A549 (cell line): ENCODE results near the gene RHOBTB1. TPM values are rescaled to one million over a fixed set of nuclear protein-coding genes. Genes with fewer than 3 reads are reported as not detected.

Experiments
- ATAC-seq, 2 experiments: fragments of 200-7000 bp in 1 of 2; fragments of >200 bp in 1 of 2; cut with Nextera tagmentation in 1 of 2; cut with Tn5 transposase in 1 of 2; 3 replicates each; pipeline versions ENCODE4 v1.8.0 to v1.9.1; 2018 to 2020; ENCODE audit warnings: mild to moderate bottlenecking in 1 of 2, moderate library complexity in 1 of 2
- CTCF ChIA-PET: fragments of 300-600 bp; sonication (Branson Sonifier 250); formaldehyde crosslinking; extraction: SDS; loops from one replicate; lab custom pipeline; 2021; ENCODE audit warnings: antibody characterized with exemption, inconsistent platforms; lab: Yijun Ruan, JAX
- POLR2A ChIA-PET: fragments of 350-600 bp; formaldehyde crosslinking; extraction: SDS; loops from one replicate; lab custom pipeline; 2021; ENCODE audit warnings: antibody characterized with exemption, inconsistent platforms; lab: Yijun Ruan, JAX
- DNase-seq, 2 experiments: peaks; one replicate each; pipeline versions ENCODE4 v3.0.0 to v3.0.0-alpha.2; 2011 to 2016; ENCODE audit warnings: low read depth in 1 of 2, low spot score in 1 of 2
- FAIRE-seq: peaks from 2 replicates; lab custom pipeline; 2011; peaks lifted over from hg19 to GRCh38; lab: Jason Lieb, UNC
- H3K27ac ChIP-seq, 2 experiments: fragments of >200 bp; sonication (Bioruptor Twin); formaldehyde crosslinking; 3 replicates each; pipeline ENCODE4 v1.5.1; 2016 to 2017
- H3K4me1 ChIP-seq: fragments of >200 bp; sonication (Bioruptor Twin); formaldehyde crosslinking; 3 replicates; pipeline ENCODE4 v1.6.1; 2016
- H3K4me2 ChIP-seq: fragments of >200 bp; sonication (Bioruptor Twin); formaldehyde crosslinking; 3 replicates; pipeline ENCODE4 v1.6.1; 2016
- H3K4me3 ChIP-seq: fragments of >200 bp; sonication (Bioruptor Twin); formaldehyde crosslinking; 3 replicates; pipeline ENCODE4 v1.5.1; 2016
- H3K9me3 ChIP-seq: fragments of >200 bp; sonication (Bioruptor Twin); formaldehyde crosslinking; 3 replicates; pipeline ENCODE4 v1.6.1; 2016
- BHLHE40 ChIP-seq: IDR thresholded peaks from 2 replicates; pipeline ENCODE4 v1.6.1; 2012; ENCODE audit warnings: low read depth, low read length, inconsistent platforms
- CBX2 ChIP-seq: fragments of 200-600 bp; sonication (generic); IDR thresholded peaks from 2 replicates; pipeline ENCODE4 v1.6.1; 2016; ENCODE audit warnings: low read depth, mild to moderate bottlenecking, borderline replicate concordance
- ESRRA ChIP-seq: fragments of 150-350 bp; IDR thresholded peaks from 2 replicates; pipeline ENCODE4 v1.6.1; 2014; ENCODE audit warnings: mild to moderate bottlenecking, low read length, borderline replicate concordance
- GATA3 ChIP-seq: IDR thresholded peaks from 2 replicates; pipeline ENCODE4 v1.6.1; 2012; ENCODE audit warnings: borderline replicate concordance
- HEYL ChIP-seq: fragments of 250-450 bp; sonication (Bioruptor Pico); IDR thresholded peaks from 2 replicates; pipeline ENCODE4 v1.8.0; 2021; ENCODE audit warnings: mild to moderate bottlenecking, moderate library complexity
- HOXA7 ChIP-seq: fragments of 250-450 bp; sonication (Bioruptor Pico); IDR thresholded peaks from 2 replicates; pipeline ENCODE4 v1.5.0; 2020; ENCODE audit warnings: mild to moderate bottlenecking, moderate library complexity
- JUNB ChIP-seq: fragments of >200 bp; sonication (Bioruptor Twin); formaldehyde crosslinking; IDR thresholded peaks from 2 replicates; pipeline ENCODE4 v1.6.1; 2016
- MAFK ChIP-seq: fragments of 450-650 bp; IDR thresholded peaks from 2 replicates; pipeline ENCODE4 v1.6.1; 2014; ENCODE audit not compliant: partially characterized antibody
- NFE2L2 ChIP-seq: fragments of 150-350 bp; conservative IDR thresholded peaks from 2 replicates; pipeline ENCODE4 v1.6.1; 2014; ENCODE audit warnings: low read length
- NPAS2 ChIP-seq: fragments of 250-450 bp; sonication (Bioruptor Pico); IDR thresholded peaks from 2 replicates; pipeline ENCODE4 v1.8.0; 2022; ENCODE audit warnings: mild to moderate bottlenecking, moderate library complexity, borderline replicate concordance
- POLR2A ChIP-seq: IDR thresholded peaks from 2 replicates; pipeline ENCODE4 v1.6.1; 2012; ENCODE audit warnings: mild to moderate bottlenecking, low read length
- RARB ChIP-seq: fragments of 250-450 bp; sonication (Bioruptor Pico); IDR thresholded peaks from 2 replicates; pipeline ENCODE4 v1.8.0; 2021; ENCODE audit warnings: mild to moderate bottlenecking, moderate library complexity
- RNF2 ChIP-seq: fragments of 200-600 bp; sonication (generic); IDR thresholded peaks from 2 replicates; pipeline ENCODE4 v1.6.1; 2016; ENCODE audit warnings: low read depth, mild to moderate bottlenecking, antibody characterized with exemption, moderate library complexity, borderline replicate concordance
- TP53 ChIP-seq: fragments of 250-450 bp; sonication (Bioruptor Pico); IDR thresholded peaks from 2 replicates; pipeline ENCODE4 v1.5.0; 2021; ENCODE audit warnings: mild to moderate bottlenecking, moderate library complexity
- ZC3H11A ChIP-seq: fragments of 450-650 bp; IDR thresholded peaks from 2 replicates; pipeline ENCODE4 v1.6.1; 2014; ENCODE audit warnings: antibody characterized with exemption, mild to moderate bottlenecking
- WGBS: methylation state at CpG from one replicate; pipeline ENCODE4 v1.1.6; 2017; ENCODE audit errors: missing lambda C conversion rate; 5-methylcytosine and 5-hydroxymethylcytosine counted together
- polyA plus RNA-seq, 4 experiments: library from polyadenylated mRNA; depleted of rRNA in 3 of 4; stranded (reverse); fragments of >200 nt; fragmentation: RNase III in 1 of 4; extraction: RNeasy Plus Mini Kit Qiagen cat#74134 plus additional on column Dnase treatment in 1 of 4; gene quantifications; 2 replicates in 3 of 4; 3 replicates in 1 of 4; pipeline ENCODE4 v1.2.3, GENCODE V29; 2011 to 2017
- TF ChIP-seq, protein P1 (sequence below): fragments of 250-450 bp; sonication (Bioruptor Pico); IDR thresholded peaks from 2 replicates; pipeline ENCODE4 v1.5.0; 2020; ENCODE audit warnings: low read depth, mild to moderate bottlenecking, moderate library complexity
- TF ChIP-seq, protein P2 (sequence below): fragments of >200 bp; sonication (Bioruptor Twin); formaldehyde crosslinking; IDR thresholded peaks from 3 replicates; pipeline ENCODE4 v1.6.1; 2016
- TF ChIP-seq, protein P3 (sequence below): fragments of 200-600 bp; sonication (generic); IDR thresholded peaks from 2 replicates; pipeline ENCODE4 v1.6.1; 2016; ENCODE audit warnings: antibody characterized with exemption, mild to moderate bottlenecking, moderate library complexity

Gene RHOBTB1
- polyA plus RNA-seq, 2 of the 4 experiments (the other 2 are of a cell fraction): 6.6 to 24.7 TPM

DNA sequence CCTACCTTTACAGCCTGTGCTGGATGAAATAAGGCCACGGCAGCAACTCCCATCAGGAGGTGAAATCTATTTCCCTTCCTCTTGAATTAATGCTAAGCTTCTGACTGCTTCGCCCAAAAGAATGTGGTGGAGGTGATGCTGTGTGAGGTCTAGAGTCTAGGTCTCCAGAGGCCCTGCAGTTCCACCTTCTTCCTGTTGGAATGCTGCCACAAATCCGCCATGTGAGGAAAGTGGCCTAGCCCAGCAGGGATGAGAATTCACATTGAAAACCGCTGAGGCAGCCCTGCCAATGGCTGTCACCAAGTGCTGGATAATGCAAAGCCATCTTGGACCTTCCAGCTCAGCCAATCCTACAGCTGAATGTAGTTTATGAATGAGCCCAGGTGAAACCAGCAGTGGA lies 28.0 kb downstream of the RHOBTB1 start (continued):
- TF ChIP-seq ESRRA (no peak), HOXA7 (no peak), RNF2 (no peak), ZC3H11A (no peak), BHLHE40 (no peak), NPAS2 (CRISPR knock-in tag) (no peak)
- TF ChIP-seq, protein P1, sequence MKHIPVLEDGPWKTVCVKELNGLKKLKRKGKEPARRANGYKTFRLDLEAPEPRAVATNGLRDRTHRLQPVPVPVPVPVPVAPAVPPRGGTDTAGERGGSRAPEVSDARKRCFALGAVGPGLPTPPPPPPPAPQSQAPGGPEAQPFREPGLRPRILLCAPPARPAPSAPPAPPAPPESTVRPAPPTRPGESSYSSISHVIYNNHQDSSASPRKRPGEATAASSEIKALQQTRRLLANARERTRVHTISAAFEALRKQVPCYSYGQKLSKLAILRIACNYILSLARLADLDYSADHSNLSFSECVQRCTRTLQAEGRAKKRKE (CRISPR knock-in tag): no peak

DNA sequence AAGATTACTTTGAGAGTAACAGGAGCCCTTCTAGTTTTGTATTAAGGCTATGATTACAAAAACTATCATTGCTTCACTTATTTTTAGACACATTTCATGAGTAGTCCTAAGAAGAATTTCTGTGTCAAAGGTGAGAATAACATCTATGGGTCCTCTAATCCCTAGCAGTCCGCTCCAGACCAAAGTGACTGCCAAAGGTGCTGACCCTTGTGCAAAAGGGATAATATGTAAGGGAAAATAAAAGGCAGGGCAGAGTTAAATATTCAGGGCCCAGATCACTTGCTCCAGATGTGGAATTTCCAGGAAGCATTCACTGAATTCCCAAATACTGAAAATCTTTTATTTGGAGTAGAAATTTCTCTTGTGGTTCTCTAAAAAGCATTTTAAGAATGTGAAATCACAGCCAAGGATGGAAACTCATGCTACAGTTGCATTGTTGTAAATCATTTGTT lies 29.3 kb downstream of the RHOBTB1 start:
- DNase-seq (no peak), ATAC-seq (no peak)
- no peaks in the 10 kb centered on the region for H3K9me3 ChIP-seq
- TF ChIP-seq, protein P2, sequence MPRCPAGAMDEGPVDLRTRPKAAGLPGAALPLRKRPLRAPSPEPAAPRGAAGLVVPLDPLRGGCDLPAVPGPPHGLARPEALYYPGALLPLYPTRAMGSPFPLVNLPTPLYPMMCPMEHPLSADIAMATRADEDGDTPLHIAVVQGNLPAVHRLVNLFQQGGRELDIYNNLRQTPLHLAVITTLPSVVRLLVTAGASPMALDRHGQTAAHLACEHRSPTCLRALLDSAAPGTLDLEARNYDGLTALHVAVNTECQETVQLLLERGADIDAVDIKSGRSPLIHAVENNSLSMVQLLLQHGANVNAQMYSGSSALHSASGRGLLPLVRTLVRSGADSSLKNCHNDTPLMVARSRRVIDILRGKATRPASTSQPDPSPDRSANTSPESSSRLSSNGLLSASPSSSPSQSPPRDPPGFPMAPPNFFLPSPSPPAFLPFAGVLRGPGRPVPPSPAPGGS: no peak
- no peak for TF ChIP-seq HOXA7
- TF ChIP-seq RNF2: no peak
- no peak for TF ChIP-seq BHLHE40
- TF ChIP-seq GATA3: no peak
- TF ChIP-seq, protein P3, sequence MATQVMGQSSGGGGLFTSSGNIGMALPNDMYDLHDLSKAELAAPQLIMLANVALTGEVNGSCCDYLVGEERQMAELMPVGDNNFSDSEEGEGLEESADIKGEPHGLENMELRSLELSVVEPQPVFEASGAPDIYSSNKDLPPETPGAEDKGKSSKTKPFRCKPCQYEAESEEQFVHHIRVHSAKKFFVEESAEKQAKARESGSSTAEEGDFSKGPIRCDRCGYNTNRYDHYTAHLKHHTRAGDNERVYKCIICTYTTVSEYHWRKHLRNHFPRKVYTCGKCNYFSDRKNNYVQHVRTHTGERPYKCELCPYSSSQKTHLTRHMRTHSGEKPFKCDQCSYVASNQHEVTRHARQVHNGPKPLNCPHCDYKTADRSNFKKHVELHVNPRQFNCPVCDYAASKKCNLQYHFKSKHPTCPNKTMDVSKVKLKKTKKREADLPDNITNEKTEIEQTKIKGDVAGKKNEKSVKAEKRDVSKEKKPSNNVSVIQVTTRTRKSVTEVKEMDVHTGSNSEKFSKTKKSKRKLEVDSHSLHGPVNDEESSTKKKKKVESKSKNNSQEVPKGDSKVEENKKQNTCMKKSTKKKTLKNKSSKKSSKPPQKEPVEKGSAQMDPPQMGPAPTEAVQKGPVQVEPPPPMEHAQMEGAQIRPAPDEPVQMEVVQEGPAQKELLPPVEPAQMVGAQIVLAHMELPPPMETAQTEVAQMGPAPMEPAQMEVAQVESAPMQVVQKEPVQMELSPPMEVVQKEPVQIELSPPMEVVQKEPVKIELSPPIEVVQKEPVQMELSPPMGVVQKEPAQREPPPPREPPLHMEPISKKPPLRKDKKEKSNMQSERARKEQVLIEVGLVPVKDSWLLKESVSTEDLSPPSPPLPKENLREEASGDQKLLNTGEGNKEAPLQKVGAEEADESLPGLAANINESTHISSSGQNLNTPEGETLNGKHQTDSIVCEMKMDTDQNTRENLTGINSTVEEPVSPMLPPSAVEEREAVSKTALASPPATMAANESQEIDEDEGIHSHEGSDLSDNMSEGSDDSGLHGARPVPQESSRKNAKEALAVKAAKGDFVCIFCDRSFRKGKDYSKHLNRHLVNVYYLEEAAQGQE: no peak
- no peak for TF ChIP-seq NFE2L2
- no peak for TF ChIP-seq ESRRA
- TF ChIP-seq, all 56 proteins: peak for 0
- CTCF ChIA-PET: no interaction called here
- Histone ChIP-seq H3K27ac (no peak overlapping the region), H3K4me2 (peak overlapping the region; percentile 35; the same call in 2 of the 3 replicates), H3K4me3 (no peak overlapping the region), H3K4me1 (peaks cover 22% of the 10 kb centered on the region; the same call in 2 of the 3 replicates)
- FAIRE-seq: no peak
- WGBS: 65% methylated on average over 1 of the region's 1 CpG
- POLR2A ChIA-PET: no interaction called here

DNA sequence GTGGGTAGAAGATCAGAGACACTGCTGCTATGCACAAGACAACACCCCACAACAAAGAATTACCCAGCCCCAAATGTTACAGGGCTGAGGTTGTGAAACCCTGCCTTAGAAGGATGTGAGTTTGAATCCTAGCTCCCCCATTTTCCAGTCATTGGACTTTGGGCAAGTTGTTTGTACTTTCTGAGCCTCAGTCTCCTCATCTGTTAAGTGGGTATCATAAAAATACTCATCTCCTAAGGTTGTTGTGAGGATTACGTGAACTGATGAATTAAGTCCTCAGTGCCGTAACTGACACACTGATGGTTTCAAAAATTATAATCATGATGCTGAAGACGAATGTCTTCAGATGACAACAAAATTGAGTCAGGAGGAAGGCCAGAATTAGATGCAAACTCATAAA lies 30.3 kb downstream of the RHOBTB1 start:
- H3K4me1 ChIP-seq: peaks cover 22% of the 10 kb centered on the region; the same call in 2 of the 3 replicates
- no peaks in the 10 kb centered on the region for H3K9me3 ChIP-seq
- FAIRE-seq: no peak
- POLR2A ChIA-PET: no interaction called here
- no peak for ATAC-seq
- H3K4me2 ChIP-seq: no peak overlapping the region
- no peak for TF ChIP-seq CBX2
- no peak for TF ChIP-seq MAFK
- no peak for TF ChIP-seq HEYL (CRISPR knock-in tag)
- 95% methylated on average over 3 of the region's 3 CpGs for WGBS
- CTCF ChIA-PET: no interaction called here
- no peak overlapping the region for H3K4me3 ChIP-seq
- H3K27ac ChIP-seq: no peak overlapping the region
- DNase-seq: no peak

DNA sequence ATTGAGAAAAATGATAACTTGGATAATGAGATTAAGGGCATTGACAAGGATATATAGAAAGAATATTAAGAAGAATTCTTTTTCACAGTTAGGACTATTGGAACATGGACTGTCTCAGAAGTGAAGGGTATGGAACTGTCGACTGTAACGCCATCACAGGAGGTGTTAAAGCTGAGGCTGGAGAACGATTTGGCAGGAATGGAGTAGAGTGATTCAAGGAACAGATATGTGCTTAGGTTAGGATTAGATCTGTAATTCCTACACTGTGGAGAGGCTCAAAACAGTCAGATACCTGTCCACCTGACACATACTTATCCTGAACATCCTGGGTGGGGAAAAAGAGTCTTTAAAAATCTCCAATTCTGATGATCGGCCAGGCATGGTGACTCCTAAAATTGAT lies 30.9 kb downstream of the RHOBTB1 start:
- ATAC-seq (no peak), DNase-seq (no peak), FAIRE-seq (no peak)
- Histone ChIP-seq H3K9me3 (no peaks in the 10 kb centered on the region), H3K4me3 (no peak overlapping the region), H3K4me2 (no peak overlapping the region), H3K27ac (no peak overlapping the region), H3K4me1 (peaks cover 19% of the 10 kb centered on the region; the same call in 2 of the 3 replicates)
- TF ChIP-seq RARB (CRISPR knock-in tag) (no peak), JUNB (no peak), CBX2 (no peak), TP53 (CRISPR knock-in tag) (no peak), POLR2A (no peak), MAFK (no peak)
- ChIA-PET POLR2A (no interaction called here), CTCF (interaction anchor here (1.0 kb wide), 1 partner anchor 11 kb away, joined by 3 read pairs; no protein-coding TSS in a partner anchor)
- WGBS: 85% methylated on average over 4 of the region's 4 CpGs
